Activated T-helper 1 cell treated with anti-CD3 and anti-CD28 coated beads, Interleukin-12 subunit alpha, Interleukin-12 subunit beta, Interleukin-2, Interleukin-4 antibody, amounts not matched to agents 30 ng/mL and 10 ng/mL and 1 ng/mL, durations not matched to agents 14 hours and 24 hours and 36 hours (primary cell): Measurements from ENCODE around the gene ACVR2A. TPM values are rescaled to one million over a fixed set of nuclear protein-coding genes. Genes with fewer than 3 reads are reported as not detected.

Experiments
- DNase-seq: peaks from one replicate; pipeline ENCODE4 v3.0.0; 2021; ENCODE audit warnings: low spot score
- H3K27ac Mint-ChIP-seq: one replicate; pipeline ENCODE4 v1.8.0; 2021; ENCODE audit warnings: mild to moderate bottlenecking, mixed read lengths
- H3K27me3 Mint-ChIP-seq: one replicate; pipeline ENCODE4 v1.8.0; 2022; ENCODE audit warnings: mild to moderate bottlenecking, moderate library complexity, mixed read lengths; ENCODE audit not compliant: insufficient read depth
- H3K36me3 Mint-ChIP-seq: one replicate; pipeline ENCODE4 v1.8.0; 2021; ENCODE audit warnings: low read depth, mixed read lengths
- H3K4me1 Mint-ChIP-seq: one replicate; pipeline ENCODE4 v1.8.0; 2021; ENCODE audit warnings: low read depth, mixed read lengths
- H3K4me3 Mint-ChIP-seq: one replicate; pipeline ENCODE4 v1.8.0; 2021; ENCODE audit warnings: mild to moderate bottlenecking, moderate library complexity, mixed read lengths
- H3K9me3 Mint-ChIP-seq: one replicate; pipeline ENCODE4 v1.8.0; 2021; ENCODE audit warnings: mixed read lengths
- intact Hi-C: fragments of 100-400 bp; cut with micrococcal nuclease; formaldehyde crosslinking; loops from one replicate; pipeline ENCODE4 v1.15.1; 2024
- total RNA-seq: library from RNA; stranded (reverse); gene quantifications from 2 replicates; pipeline ENCODE4 v1.2.3, GENCODE V29; 2022

The ACVR2A gene
- total RNA-seq, 1 donor from 2014 or later = 3.6 TPM

DNA sequence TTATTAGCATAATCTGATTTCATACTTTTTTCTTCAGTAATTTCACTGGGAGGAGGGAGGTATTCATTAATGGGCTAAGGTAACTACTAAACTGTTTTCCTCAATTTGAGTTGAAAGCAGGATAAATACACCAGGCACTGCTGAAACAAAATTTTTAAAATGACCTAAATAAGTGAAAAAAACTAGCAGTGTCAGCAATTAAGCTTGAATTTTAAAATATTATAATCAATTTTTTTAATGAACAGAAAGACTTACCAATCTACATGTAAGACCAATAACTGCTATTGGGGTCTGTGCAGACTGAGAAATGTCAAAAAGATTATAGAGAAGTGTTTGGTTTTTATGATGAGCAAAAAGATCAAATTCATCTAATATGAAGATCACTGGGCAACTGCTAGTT is 107.3 kb downstream of the ACVR2A start:
- Mint-ChIP-seq H3K4me3 (no peak overlapping the region), H3K4me1 (no peaks in the 10 kb centered on the region), H3K27ac (no peak overlapping the region), H3K36me3 (peaks cover 7% of the 10 kb centered on the region), H3K9me3 (no peaks in the 10 kb centered on the region), H3K27me3 (no peaks in the 10 kb centered on the region)
- DNase-seq = no peak
- intact Hi-C loops = no loop called here

GRCh38 chr2:147968571-147968970 is 123.7 kb downstream of the ACVR2A start:
- Mint-ChIP-seq H3K36me3 (peaks cover 45% of the 10 kb centered on the region), H3K27ac (no peak overlapping the region), H3K4me3 (no peak overlapping the region), H3K4me1 (no peaks in the 10 kb centered on the region), H3K9me3 (peaks cover 34% of the 10 kb centered on the region), H3K27me3 (no peaks in the 10 kb centered on the region)
- intact Hi-C loops = no loop called here
- no peak for DNase-seq

- DNase-seq = no peak
- no peaks in the 10 kb centered on the region for H3K27me3 Mint-ChIP-seq
- no peak overlapping the region for H3K4me3 Mint-ChIP-seq
- peaks cover 8% of the 10 kb centered on the region for H3K36me3 Mint-ChIP-seq
- intact Hi-C loops = no loop called here
- no peaks in the 10 kb centered on the region for H3K9me3 Mint-ChIP-seq
- H3K4me1 Mint-ChIP-seq = peaks cover 9% of the 10 kb centered on the region
- H3K27ac Mint-ChIP-seq = no peak overlapping the region
These were observed 131.3 kb downstream of the ACVR2A start for GRCh38 chr2:147976102-147976501.

DNA sequence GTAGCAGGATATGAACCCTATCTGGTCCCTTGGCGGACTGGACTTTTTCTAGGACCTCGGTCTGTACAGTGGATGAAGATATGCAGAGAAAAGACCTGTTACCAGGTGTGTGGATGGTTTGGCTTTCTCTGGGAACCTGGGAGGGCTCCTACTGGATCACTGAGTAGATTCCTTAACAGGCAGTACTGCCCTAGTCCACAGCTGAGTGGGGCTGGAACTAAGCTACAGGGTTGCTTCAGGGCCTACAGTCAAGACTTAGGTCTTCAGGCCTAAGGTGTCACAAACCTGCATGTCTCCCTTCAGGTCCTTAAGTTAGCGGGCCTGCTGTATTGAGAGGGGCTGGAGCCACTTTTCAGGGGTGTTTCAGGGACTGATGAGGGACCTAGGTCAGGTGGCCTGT is 132.8 kb downstream of the ACVR2A start:
- Mint-ChIP-seq H3K27ac (no peak overlapping the region), H3K4me3 (no peak overlapping the region), H3K27me3 (no peaks in the 10 kb centered on the region), H3K4me1 (peaks cover 13% of the 10 kb centered on the region), H3K36me3 (peaks cover 7% of the 10 kb centered on the region), H3K9me3 (no peaks in the 10 kb centered on the region)
- intact Hi-C loops = no loop called here
- no peak for DNase-seq

Other genes with a start within 250 kb of the ACVR2A start
- 29.2 and 34.2 TPM in 2 replicates for gene ORC4, start 175.7 kb downstream of the ACVR2A start, total RNA-seq
- 18.1 and 18.8 TPM in 2 replicates for gene MBD5, start 176.1 kb downstream of the ACVR2A start, total RNA-seq